HFF-Myc (cell line): ENCODE results near the gene REEP1.
"Not testable (repeated sequence)": the region's sequence is repeated elsewhere in the genome, so short reads cannot be mapped to it uniquely, and the experiment has no call there.

Experiments used
- DNase-seq: peaks from one replicate; pipeline ENCODE4 v3.0.0-alpha.2; 2011; ENCODE audit warnings: low read depth; ENCODE audit errors: extremely low read depth
- H3K4me3 ChIP-seq: replicated peaks from 2 replicates; pipeline ENCODE4 v1.5.1; 2011; ENCODE audit warnings: low read depth, mild to moderate bottlenecking, control low read depth, low read length
- CTCF ChIP-seq: IDR thresholded peaks from 2 replicates; pipeline ENCODE4 v1.5.1; 2012; ENCODE audit warnings: mild to moderate bottlenecking, low read depth, low read length, control low read depth; ENCODE audit errors: missing control alignments

REEP1 gene

GRCh38 chr2:86211033-86211795, 126.2 kb downstream of the REEP1 start:
- no peak overlapping the region for H3K4me3 ChIP-seq
- no peak for TF ChIP-seq CTCF
- no peak for DNase-seq

GRCh38 chr2:86204458-86204857, 133.0 kb downstream of the REEP1 start:
- no peak overlapping the region for H3K4me3 ChIP-seq
- no peak for DNase-seq
- TF ChIP-seq CTCF, result no peak

GRCh38 chr2:86203614-86204013, 133.8 kb downstream of the REEP1 start:
- no peak overlapping the region for H3K4me3 ChIP-seq
- no peak for TF ChIP-seq CTCF
- no peak for DNase-seq

- no peak for DNase-seq
- H3K4me3 ChIP-seq, result no peak overlapping the region
- TF ChIP-seq CTCF, result no peak
These were observed 134.7 kb downstream of the REEP1 start for GRCh38 chr2:86202702-86203101.

- H3K4me3 ChIP-seq, result no peak overlapping the region
- no peak for DNase-seq
- TF ChIP-seq CTCF, result no peak
These were observed 135.1 kb downstream of the REEP1 start for GRCh38 chr2:86202336-86202692.

GRCh38 chr2:86201671-86202335, 135.6 kb downstream of the REEP1 start:
- no peak for TF ChIP-seq CTCF
- no peak overlapping the region for H3K4me3 ChIP-seq
- DNase-seq, result no peak

- peak overlapping the region; percentile 95 for H3K4me3 ChIP-seq
- DNase-seq, result not testable (repeated sequence)
These were observed 136.9 kb downstream of the REEP1 start for GRCh38 chr2:86200564-86200963.
